Gastrocnemius medialis (tissue), 4 donors: Measurements from ENCODE around the gene TWSG1.

Source experiments
- POLR2A ChIP-seq, 2 donors: fragments of 450-650 bp; IDR thresholded peaks; one replicate each; pipeline ENCODE4 v1.6.1; 2017; ENCODE audit warnings: antibody characterized with exemption in 2 of 2, mild to moderate bottlenecking in 2 of 2, moderate library complexity in 2 of 2
- TF ChIP-seq, protein P1 (sequence below), 5 experiments: fragments of 450-650 bp in 3 of 5; fragments of 200-600 bp in 2 of 5; sonication (generic) in 2 of 5; IDR thresholded peaks in 4 of 5; conservative IDR thresholded peaks in 1 of 5; 1 replicate in 4 of 5; 2 replicates in 1 of 5; pipeline ENCODE4 v1.5.1; 2016 to 2019; ENCODE audit warnings: antibody characterized with exemption in 5 of 5, mild to moderate bottlenecking in 3 of 5, moderate library complexity in 3 of 5

DNA sequence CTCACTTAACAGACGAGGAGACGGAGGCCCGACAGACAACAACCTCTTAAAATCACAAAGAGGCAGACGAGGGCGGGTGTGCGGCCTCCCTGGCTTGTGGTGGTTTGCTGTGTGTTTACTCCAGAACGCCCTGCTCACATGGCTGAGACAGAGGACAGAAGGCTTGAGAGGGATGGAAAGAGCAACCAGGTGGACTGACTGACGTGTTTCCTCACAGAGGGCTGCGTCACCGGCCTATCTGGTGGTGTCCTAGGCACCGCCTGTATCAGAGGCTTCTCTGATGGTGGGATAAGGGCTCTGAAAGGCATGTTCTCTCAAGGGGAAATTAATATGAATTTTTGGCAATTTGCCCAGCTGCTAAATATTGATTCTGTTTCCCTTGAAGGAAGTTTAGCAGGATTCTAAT is 93.7 kb downstream of the TWSG1 start:
- TF ChIP-seq, protein P1, sequence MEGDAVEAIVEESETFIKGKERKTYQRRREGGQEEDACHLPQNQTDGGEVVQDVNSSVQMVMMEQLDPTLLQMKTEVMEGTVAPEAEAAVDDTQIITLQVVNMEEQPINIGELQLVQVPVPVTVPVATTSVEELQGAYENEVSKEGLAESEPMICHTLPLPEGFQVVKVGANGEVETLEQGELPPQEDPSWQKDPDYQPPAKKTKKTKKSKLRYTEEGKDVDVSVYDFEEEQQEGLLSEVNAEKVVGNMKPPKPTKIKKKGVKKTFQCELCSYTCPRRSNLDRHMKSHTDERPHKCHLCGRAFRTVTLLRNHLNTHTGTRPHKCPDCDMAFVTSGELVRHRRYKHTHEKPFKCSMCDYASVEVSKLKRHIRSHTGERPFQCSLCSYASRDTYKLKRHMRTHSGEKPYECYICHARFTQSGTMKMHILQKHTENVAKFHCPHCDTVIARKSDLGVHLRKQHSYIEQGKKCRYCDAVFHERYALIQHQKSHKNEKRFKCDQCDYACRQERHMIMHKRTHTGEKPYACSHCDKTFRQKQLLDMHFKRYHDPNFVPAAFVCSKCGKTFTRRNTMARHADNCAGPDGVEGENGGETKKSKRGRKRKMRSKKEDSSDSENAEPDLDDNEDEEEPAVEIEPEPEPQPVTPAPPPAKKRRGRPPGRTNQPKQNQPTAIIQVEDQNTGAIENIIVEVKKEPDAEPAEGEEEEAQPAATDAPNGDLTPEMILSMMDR (IDR thresholded peaks at IDR 0.05 in 4 of 5, conservative IDR thresholded peaks at IDR 0.05 in 1 of 5) = no peak
- TF ChIP-seq POLR2A (IDR thresholded peaks at IDR 0.05) = no peak
